Adipose tissue (tissue), 3 donors: ENCODE measurements around the gene SPDEF. TPM values are rescaled to one million over a fixed set of nuclear protein-coding genes. Genes with fewer than 3 reads are reported as not detected.

Experiments used
- H3K27ac ChIP-seq: one replicate; pipeline ENCODE4 v1.5.1; 2013; ENCODE audit warnings: low read depth, low read length
- WGBS, 3 donors: extraction: QIAGEN DNeasy Blood & Tissue Kit; methylation state at CpG; one replicate each; pipeline ENCODE4 v1.1.7; 2013; 5-methylcytosine and 5-hydroxymethylcytosine counted together
- polyA plus RNA-seq, 3 donors: library from polyadenylated mRNA; stranded (reverse); fragments of 200-250 nt; gene quantifications; one replicate each; pipeline ENCODE4 v1.2.3, GENCODE V29; 2013
- donor health status: healthy with polysubstance abuse.
- donor health status: Bipolar disorder and iron deficiency.
- donor health status: healthy.

SPDEF gene
- polyA plus RNA-seq, 3 donors: 0.14 to 2.3 (median 0.45) TPM

DNA sequence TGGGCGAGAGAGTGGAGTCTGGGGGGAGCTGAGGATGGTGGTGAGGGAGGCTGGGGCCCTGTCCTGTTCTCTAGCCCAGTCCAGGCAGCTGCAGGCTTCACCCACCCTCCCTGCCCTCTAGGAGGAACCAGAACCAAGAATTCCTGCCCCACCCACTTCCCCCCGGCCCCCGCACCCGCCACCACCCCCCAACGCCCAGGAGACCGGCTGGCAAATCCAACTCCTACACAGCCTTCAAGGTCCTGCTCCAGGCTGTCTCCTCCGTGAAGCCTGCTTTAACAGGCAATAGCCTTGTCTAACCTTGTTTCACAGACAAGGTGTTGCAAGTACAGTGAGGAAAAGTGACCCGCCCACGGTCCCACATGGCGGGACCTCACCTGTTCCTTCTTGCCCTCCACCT is 2.4 kb downstream of the SPDEF start:
- 53 to 72% (median 68%) methylated on average over 7 to 10 of the region's 10 CpGs for WGBS, 3 donors
- no peak overlapping the region for H3K27ac ChIP-seq

DNA sequence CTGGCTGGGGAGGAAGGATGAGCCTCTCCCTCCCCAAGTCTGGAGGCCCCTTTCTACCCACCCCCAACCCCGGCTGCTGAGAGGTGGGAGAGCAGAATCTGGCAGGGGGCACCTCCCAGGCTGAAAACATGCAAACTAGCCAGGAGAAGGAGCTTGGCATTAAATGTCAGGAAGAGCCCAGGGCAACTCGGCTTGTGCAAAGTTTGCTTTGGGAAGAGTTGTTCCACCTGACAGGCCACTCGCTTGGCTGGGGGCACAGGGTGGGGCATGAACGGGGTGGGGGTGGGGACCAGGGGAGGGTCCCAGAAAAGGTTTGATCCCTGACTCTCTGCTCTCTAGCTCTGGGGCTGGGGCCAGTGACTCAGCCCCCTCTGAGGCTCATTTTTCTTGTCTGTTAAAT is 3.0 kb downstream of the SPDEF start:
- 63 to 83% (median 68%) methylated on average over 4 of the region's 4 CpGs for whole genome bisulfite sequencing, 3 donors

DNA sequence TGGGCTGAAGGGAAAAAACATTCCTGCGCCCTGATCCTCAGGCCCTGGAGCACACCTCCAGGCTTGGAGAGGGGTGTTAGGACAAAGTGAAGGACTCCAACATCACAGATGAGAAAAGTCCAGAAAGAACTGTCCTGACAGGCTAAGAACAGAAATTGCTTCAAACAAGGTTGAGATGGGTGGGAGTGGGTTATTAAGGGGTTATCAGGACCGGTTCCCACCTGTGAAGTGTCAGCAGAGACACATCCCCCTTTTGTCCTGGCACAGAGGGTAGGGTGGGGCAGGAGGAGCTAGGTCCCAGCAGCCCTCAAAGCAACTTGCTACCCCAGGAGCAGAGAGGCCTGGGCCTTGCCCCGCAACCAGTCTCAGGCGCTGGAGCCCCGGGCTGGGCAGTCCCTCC is 3.5 kb downstream of the SPDEF start:
- 87 to 91% (median 88%) methylated on average over 5 of the region's 5 CpGs for WGBS, 3 donors
- H3K27ac ChIP-seq: no peak overlapping the region

More for the DNA sequence above, 3.0 kb downstream of the SPDEF start:
- H3K27ac ChIP-seq: no peak overlapping the region

DNA sequence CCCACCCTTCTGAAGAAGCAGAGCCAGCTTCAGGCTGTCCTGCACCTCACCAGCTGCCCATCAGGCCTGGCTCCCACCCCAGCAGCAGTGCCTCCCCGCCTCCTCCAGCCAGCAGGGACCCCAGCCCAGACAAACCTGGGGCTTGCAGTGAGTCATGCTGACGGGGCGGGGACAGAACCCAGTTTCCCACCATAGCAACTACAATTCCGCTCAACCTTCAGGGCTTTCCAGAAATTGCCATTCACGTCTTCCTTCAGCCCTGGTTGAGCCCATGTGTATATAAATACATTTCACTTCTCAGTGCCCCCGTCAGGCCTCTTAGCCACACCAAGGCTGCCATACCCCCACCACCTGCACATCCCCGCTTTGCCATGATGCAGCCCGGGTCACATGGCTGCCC is 4.4 kb downstream of the SPDEF start:
- WGBS, 3 donors: 93 to 97% (median 95%) methylated on average over 8 of the region's 8 CpGs
- no peak overlapping the region for H3K27ac ChIP-seq

DNA sequence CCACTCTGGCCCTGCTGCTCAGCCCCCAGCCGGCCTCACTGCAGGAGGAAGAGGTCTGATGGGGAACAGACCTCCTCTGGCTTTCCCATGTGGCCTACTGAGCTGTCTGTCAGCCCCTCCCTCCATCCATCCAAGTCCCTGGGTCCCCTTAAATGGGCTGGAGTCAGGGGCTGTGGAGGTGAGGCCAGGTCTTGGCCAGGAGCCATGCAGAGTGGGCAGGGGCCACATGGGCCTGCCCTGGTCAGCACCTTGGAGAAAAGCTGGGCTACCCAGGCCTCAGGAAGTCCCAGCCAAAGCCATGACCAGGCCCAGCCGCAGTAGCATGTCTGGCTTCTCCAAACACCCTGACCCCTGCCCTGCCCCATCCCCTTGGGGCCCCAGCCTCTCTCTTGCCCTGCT is 6.3 kb downstream of the SPDEF start:
- WGBS, 3 donors: 77 to 95% (median 91%) methylated on average over 2 of the region's 2 CpGs
- H3K27ac ChIP-seq: no peak overlapping the region

DNA sequence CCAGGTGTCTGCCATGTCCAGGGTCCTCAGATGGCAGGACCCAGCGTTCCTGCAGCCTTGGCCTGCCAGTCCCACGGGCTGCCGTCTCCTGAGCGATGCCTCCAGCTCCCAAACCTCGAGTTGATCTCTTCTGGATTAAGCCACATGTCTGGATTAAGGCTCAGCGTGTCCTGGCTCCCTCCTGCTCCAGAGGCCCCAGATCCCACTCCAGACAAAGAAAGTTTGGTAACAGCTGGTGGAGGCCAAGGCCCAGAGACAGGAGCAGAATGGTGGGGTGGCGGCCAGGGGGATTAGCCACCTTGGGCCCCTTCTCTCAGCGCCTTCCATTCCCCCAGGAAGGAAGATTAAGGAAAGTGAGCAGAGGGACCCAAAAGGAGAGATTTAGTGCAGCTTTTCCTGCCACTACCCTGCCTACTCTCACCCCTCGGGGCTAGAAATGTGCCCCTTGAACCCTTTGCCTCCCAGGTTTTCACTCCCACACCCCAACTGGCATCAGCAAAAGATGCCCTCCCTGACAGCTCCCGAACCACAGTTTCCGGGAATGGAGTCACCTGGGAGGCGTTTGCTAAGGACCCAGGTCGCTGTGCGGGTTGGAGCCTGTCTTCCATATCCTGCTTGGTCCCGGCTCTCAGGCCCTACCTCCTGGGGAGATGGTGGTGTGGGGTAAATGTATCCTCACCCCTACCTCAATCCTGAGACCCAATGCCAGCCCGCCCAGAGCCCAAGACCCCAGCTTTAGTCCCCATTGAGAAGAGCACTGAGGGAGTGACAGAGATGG is 6.9 kb downstream of the SPDEF start:
- WGBS, 3 donors: 85 to 88% (median 88%) methylated on average over 16 of the region's 16 CpGs
- H3K27ac ChIP-seq: no peak overlapping the region

DNA sequence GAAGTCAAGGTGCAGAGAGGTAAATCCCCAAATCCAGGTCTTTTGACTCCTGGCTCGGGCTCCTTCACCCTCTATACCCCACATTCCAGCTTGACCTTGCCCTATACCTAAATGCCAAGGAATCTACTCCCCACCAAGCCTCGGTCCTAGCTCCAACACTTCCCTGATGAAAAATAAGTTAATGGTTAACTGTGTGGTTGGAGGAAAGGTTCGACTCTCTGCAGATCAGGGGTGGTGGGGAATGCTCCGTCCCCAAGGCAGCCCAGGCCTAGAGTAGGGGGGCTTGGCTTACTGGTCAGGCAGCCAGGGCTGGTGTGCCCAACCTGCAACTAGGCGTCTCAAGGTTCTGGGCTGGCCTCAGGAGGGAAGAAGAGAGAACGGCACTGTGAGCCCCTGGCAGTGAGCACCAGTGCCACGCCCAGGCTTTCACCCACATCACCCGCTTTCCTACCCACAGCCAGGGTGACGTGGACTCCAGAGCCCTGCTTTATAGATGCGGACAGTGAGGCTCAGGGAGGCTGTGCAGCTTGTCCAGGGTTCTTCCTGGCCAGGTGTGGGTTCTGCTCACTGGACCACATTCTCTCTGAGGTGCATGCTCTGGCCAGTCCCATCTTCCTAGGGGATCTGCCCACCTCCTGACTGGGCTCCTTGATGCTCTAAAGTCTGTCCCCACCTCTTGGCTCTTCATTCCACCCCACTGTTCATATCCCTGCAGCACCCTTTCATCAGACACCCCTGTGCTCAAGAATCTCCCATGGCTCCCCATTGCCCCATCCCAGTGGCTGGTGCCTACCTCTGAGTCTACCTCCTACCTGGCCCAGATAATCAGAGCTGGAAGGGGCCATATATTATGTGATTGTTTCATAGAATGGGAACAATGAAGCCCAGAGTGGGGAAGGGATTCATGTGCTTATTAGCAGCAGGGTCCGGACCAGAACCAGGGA is 8.2 kb downstream of the SPDEF start:
- 73 to 89% (median 85%) methylated on average over 11 of the region's 11 CpGs for WGBS, 3 donors

DNA sequence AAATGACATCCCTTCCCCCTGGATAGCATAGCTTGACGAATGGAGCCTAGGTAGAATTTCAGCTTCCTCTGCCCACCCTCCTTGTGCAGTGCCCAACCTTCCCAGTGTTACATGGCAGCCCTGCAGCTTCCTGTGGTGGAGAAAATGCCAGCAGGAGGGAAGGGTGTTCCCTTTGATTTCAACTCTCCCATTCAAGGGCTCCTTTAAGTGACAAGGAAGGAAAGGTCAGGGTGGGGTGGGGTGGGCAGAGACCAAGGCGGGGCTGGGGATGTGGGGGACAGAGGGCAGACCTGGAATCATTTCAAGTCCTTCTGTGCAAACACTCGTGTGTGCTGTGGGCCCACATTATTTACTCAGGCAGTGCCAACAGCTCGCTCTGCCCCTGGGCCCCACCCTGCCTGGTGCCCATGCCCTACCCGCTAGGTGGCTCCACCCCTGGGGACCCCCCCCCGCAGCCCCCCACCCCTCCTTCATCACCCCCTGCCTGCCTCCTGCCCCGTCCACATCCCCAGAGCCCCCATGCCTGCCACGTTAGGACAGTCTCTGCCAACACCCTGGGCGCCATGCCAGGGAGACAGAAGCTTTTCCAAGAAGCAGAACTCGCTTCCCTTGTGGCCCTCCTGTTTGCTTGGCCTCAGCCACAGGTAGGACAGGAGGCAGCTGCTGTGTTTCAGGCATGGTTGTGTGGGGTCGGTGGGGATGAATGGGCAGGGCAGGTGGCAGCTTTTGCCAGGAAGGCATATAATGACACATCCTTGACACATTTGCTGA is 9.4 kb downstream of the SPDEF start:
- no peak overlapping the region for H3K27ac ChIP-seq
- 11 to 26% (median 20%) methylated on average over 10 to 11 of the region's 11 CpGs for WGBS, 3 donors

More for the DNA sequence above, 8.2 kb downstream of the SPDEF start:
- no peak overlapping the region for H3K27ac ChIP-seq

DNA sequence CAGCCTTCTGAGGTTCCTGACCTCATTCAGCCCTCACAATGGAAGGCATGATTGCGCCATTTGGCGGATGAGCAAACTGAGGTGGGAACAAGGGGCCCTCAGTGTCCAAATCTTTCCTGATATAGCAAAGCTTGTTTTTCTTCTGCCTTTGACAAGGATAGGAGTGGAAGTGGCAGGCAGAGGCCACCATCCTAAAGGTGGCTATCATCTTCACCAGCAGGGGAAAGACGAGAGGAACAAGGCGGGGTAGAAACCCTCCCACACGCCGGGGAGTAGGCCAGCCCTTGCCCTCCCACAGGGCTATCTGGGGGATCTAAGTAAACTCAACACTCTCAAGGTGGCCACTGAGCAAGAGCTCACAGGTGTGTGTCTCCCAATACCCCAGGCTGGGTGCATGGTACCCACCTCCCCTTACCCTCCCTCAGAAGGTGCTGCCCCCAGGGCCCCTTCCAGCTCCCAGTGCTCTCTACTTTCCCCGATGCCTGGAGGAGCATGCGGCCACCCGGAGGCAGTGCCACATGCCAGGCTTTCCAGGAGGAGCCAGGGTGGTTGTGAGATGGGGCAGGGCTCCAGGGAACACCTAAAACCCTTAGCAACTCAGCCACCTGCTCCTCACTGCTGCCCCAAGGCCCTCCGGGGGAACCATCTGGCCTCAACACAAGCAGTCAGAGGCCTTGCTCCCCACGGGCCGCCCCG is 11.2 kb downstream of the SPDEF start:
- 80 to 89% (median 80%) methylated on average over 13 of the region's 13 CpGs for WGBS, 3 donors
- H3K27ac ChIP-seq: no peak overlapping the region

DNA sequence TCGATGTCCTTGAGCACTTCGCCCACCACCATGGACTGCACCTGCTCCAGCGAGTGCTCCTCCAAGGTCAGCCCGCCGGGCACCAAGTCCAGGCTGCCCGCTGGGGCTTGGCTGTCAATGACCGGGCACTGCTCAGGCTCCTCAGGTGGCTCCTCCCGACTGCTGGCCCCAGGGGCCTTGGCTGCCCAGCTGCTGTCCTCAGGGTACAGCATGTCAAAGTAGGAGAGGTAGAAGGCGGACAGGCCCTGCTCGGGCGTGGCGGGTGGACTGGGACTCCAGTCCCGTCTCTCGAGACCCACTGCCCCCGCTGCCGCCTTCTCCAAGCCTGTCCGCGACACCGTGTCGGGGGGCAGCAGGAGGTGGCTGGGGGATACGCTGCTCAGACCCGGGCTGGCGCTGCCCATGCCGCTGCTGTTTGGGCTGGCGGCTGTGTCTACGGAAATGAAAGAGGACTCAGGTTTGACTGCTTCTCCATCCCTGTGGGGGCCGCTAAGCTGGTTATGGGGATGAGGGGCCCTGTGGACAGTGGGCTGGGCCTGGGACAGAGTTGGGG is 12.0 kb downstream of the SPDEF start:
- no peak overlapping the region for H3K27ac ChIP-seq
- WGBS, 3 donors: 79 to 97% (median 97%) methylated on average over 25 to 27 of the region's 27 CpGs

DNA sequence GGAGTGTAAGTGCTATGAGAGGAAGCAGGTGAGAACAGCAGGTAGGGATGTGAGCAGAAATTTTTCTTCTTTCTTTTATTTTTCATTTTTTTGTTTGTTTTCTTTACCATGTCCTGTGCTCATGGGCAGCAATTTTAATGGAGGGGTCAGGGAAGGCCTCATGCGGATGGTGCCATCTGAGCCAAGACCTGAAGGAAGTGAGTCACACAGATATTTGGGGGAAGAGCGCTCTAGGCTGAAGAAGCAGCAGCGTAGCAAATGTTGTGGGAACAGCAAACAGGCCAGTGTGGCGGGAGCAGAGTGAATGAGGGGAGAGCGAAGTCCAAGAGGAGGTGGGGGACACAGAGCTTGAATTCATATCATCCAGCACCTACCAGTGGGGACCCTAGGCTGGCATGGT is 12.7 kb downstream of the SPDEF start:
- no peak overlapping the region for H3K27ac ChIP-seq
- WGBS, 3 donors: 75 to 89% (median 76%) methylated on average over 5 of the region's 5 CpGs

DNA sequence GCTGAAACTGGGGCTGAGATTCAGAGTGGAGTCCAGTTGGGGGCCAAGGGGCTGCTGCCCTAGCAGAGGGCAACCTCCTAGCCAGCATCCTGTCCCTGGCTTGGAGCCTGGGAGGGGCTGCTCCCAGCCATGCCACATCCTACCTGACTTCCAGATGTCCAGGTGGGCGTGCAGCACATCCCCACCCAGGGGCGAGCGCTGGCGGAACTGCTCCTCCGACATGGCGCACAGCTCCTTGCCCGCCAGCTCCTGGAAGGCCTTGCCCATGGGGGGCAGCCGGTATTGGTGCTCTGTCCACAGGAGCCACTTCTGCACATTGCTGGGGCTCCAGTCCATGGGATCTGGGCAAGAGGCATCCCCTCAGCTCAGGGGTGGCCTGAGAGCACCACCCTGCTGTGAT is 15.3 kb downstream of the SPDEF start:
- 94 to 96% (median 95%) methylated on average over 8 of the region's 8 CpGs for WGBS, 3 donors
- no peak overlapping the region for H3K27ac ChIP-seq

DNA sequence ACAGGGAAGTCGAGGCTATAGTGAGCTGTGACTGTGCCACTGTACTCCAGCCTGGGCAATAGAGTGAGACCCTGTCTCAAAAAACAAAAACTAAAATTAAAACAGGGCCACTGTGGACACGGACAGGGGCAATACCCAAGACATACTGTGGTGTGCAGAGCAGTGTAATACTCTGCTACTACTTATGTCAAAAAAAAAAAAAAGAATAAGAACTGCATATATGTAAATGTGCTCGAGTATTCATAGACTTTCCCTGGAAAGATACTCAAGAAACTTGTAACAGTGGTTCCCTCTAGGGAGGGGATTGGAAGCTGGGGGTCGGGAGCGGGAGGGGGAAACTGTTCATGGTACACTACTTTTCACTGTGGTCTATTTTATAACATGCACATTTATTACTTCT is 15.9 kb downstream of the SPDEF start:
- H3K27ac ChIP-seq: no peak overlapping the region
- 71 to 81% (median 72%) methylated on average over 5 of the region's 5 CpGs for whole genome bisulfite sequencing, 3 donors

DNA sequence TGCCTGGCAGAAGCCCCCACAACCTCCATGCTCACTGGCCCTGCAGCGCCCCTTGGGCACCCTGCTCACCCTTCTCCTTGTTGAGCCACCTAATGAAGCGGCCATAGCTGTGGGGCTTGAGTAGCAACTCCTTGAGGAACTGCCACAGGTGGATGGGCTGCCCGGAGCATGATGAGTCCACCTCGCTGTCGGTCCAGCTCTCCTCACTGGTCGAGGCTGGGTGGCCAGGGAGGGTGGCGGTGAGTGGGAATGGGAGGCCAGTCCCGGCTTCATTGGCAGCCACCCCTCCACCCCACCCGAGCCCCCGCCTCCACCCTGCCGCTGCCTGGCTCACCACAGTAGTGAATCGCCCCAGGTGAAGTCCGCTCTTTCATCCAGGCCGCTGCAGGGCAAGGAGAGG is 16.9 kb downstream of the SPDEF start:
- H3K27ac ChIP-seq: no peak overlapping the region
- 82 to 86% (median 82%) methylated on average over 14 of the region's 14 CpGs for WGBS, 3 donors

DNA sequence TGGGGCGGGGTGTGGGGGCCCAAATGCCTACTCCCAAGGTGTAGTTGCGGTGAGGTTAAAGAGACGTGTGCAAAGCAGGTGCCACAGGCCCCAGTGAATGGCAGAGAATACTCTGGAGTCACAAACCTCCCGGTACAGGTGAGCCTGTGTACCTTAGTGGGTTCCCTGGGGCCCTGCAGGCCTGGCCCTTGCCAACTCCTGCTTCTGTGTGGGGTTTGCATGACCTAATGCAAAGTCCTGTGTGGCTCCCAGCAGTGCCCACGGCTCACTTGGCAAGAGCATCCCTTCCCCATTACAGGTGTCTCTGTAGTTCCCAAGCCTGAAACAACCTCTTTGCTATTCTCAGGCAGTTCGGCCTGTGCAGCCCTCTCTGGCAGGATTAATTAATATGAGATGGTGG is 17.5 kb downstream of the SPDEF start:
- WGBS, 3 donors: 87 to 90% (median 90%) methylated on average over 6 of the region's 6 CpGs
- H3K27ac ChIP-seq: no peak overlapping the region

DNA sequence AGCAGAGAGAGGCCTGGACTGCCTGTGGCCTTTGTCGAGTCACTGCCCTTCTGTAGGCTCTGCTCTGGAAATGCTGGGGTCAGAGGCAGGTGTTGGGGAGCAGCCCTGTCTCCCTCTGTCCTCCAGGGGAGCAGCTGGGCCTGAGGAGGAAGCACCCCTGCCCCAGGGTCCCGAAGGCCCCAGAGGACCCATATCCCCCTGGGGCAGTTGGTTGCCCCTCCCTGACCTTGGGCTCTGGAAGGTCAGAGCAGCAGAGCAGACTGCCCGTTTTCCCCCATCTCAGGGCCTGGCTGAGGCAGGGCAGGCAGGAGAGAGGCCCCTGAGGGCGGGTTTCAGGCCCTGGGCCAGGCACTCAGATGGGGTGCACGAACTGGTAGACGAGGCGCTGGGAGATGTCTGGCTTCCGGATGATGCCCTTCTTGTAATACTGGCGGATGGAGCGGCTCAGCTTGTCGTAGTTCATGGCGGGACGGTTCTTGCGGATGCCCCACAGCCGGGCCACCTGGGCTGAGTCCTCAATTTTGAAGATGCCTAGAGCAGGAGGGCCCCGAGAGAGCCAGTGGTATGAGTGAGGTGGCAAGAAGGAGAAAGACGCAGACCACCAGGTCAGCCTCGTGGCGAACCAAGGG is 18.1 kb downstream of the SPDEF start:
- WGBS, 3 donors: 89 to 93% (median 90%) methylated on average over 18 to 19 of the region's 19 CpGs
- no peak overlapping the region for H3K27ac ChIP-seq
